Bone marrow (tissue), 2 donors: Measurements from ENCODE around the gene CHMP4B.

Source experiments
- DNase-seq, 2 donors: peaks; one replicate each; lab custom pipeline; 2025; lab: John Stamatoyannopoulos, UW

CHMP4B gene, protein sequence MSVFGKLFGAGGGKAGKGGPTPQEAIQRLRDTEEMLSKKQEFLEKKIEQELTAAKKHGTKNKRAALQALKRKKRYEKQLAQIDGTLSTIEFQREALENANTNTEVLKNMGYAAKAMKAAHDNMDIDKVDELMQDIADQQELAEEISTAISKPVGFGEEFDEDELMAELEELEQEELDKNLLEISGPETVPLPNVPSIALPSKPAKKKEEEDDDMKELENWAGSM

DNA sequence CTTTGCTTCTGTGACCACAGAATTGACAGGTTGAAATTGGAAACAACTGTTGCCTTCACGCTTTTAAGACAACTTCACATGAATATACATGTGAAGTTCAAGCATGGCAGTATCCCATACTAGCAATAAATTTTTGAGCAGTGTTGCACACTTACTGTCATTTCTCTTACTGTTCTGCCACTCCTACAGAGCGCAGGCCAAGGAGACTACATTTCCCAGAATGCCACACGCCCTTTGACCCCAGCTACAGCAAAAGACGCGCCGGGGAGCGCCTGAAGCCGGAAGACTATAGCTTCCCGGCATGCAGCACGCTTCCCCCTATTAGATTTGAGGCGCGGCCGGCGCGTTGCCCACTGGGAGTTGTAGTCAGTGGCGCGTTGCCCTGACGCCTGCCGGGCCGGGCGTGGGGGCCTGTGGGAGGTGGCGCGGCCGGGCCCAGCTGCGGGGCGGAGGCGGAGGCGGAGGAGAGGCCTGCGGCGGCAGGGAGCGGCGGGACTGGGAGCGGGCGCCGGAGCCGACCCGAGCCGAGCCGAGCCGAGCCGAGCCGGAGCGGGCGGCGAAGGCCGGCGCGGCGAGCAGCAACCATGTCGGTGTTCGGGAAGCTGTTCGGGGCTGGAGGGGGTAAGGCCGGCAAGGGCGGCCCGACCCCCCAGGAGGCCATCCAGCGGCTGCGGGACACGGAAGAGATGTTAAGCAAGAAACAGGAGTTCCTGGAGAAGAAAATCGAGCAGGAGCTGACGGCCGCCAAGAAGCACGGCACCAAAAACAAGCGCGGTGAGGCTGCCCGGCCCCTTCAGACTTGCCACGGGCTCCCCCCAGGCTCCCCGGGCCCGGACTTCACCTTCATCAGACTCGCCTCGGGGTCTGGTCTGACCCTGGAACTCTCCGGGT, at the start of gene CHMP4B:
Gene CHMP4B (plus strand): TSS at position 464 of the 891 bp plus-strand sequence. CDS start 121 bp downstream, at position 585.
- DNase-seq = peak; percentile 82 to 95

DNA sequence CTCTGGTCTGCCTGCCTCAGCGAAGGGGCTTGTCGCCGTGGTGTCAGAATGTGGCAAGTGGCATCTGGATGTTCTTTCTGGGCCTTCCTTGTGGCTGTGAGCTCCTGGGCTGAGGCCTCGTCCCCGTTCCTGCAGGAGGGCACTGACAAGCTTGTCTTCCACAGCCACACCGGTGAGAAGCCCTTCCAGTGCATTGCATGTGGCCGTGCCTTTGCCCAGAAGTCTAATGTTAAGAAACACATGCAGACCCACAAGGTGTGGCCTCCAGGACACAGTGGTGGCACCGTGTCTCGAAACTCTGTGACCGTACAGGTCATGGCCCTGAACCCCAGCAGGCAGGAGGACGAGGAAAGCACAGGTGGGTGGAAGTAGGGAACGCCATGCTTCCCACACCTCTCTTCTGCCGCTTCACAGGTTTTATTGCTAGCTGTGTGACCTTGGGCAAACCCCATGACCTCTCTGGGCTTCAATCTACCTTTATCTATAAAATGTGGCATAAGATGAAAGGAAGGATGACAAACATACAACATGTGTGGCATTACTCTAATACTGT, 49.4 kb upstream of the CHMP4B start:
- DNase-seq = no peak

DNA sequence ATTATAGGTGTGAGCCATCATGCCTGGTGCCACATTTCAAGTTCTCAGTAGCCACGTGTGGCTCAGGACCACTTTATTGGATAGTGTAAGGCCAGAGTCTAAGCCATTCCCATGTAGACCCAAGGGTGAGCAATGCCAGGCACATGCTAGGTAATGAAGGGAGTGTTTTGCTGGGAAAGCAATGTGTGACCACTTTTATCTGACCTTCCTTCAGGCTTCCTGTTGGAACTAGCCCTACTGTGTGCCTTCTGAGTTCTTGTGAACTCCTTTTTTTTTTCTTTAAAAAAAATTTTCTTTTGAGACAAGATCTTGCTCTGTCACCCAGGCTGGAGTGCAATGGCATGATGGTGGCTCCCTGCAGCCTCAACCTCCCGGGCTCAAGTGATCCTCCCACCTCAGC, 46.0 kb upstream of the CHMP4B start:
- no peak for DNase-seq

DNA sequence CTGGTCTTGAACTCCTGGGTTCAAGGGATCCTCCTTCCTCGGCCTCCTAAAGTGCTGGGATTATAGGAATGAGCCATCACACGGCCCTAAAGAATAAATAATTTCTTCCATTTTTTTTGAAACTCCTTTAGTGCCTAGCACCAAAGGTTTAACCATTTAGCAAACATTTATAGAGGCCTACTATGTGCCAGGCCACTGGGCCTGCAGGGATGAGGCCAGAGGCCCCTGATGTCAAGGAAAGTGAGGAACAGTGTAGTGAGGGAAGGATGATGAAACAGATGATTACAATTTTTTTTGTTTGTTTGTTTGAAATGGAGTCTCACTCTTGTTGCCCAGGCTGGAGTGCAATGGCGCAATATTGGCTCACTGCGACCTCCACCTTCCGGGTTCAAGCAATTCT, 45.6 kb upstream of the CHMP4B start:
- DNase-seq = no peak

DNA sequence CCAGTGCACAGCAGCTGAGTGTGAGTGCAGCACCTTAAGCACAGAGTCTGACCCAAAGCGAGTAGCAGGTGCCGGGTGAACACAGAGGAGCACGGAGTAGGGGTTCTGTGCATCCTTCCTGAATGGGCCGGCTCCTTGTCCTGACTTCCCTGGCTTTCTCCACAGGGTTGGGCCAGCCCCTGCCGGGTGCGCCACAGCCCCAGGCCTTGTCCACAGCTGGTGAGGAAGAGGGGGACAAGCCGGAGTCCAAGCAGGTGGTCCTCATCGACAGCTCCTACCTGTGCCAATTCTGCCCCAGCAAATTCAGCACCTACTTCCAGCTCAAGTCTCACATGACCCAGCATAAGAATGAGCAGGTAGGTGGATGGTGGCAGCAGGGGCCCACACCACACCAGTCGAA, 44.5 kb upstream of the CHMP4B start:
- no peak for DNase-seq

DNA sequence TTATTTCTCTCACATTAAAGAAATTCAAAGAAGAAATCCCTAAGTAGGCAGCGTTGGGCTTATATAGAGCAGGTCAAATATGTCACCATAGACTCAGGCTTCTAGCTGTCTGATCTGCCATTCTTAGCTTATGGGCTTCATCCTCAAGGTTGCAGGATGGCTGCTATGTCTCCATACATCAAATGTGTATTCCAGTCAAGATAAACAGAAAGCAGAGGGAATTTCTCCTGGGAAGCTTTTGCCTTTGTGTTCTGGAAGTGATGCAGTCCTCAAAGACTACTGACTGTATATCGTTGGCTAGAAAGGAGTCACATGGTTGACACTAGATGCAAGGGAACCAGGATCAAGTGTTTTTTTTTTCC, 43.4 kb upstream of the CHMP4B start:
- no peak for DNase-seq

DNA sequence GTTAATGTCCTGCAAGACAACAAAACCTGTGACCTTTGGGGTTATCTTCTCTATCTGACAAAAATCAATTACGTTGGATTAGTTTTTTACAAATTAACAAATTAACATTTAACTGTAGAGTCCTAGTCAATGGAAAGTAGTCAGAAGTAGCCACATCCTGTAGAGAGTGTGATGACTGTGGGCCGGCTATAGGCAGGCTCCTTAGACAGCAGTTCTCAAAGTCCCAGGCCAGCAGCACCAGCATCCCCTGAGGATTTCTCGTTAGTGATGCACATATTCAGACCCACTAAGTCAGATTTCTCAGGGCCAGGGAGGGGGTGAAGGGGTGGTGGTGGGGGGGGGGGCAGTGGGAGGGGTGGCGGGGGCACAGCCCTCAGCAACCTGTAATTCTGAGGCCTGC, 42.1 kb upstream of the CHMP4B start:
- no peak for DNase-seq

DNA sequence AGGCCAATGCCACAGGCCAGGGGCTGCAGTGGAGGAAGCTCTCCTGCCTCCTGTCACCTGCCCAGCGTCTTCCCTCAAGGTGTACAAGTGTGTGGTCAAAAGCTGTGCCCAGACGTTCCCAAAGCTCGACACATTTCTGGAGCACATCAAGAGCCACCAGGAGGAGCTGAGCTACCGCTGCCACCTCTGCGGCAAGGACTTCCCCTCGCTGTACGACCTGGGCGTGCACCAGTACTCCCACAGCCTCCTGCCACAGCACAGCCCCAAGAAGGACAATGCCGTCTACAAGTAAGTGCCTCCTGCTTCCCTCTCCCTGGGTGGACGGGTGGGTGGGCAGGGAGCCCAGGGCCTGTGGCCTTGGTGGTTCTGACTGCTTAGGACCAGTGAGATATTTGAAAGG, 41.1 kb upstream of the CHMP4B start:
- DNase-seq = no peak

DNA sequence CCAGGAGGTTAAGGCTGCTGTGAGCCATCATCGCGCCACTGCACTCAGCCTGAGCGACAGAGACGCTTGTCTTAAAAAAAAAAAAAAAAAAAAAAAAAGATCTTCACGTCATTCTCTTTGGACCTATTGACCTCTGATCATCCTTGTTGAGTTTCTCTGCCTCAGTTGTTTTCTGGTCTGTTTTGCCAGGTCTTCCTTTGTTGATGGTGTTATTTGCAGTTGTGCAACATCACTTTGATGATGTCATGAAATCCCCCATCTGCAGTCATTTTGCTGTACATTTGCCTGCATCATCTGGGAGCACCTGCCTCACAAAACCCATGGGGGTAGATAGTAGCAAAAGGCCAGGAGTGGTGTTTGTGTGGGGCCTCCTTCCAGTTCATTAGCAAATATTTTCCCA, 39.2 kb upstream of the CHMP4B start:
- DNase-seq = no peak

DNA sequence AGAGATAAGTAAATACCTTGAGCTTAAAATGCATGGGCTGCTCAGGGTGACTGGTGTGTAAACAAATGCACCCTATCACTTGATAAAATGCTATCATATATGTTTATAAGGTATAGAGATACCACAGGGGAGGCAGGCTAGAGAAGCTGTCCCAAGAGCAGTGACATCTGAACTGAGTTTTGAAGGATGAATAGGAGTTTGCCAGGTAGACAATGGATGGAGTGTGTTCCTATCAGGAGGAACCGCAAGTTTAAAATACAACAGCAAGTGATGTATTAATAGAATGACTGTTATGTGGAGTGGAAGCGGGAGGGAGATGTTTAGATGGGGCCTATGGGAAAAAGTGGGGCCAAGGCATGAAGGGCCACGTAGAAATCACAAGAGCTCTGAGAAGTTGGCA, 38.7 kb upstream of the CHMP4B start:
- DNase-seq = no peak

DNA sequence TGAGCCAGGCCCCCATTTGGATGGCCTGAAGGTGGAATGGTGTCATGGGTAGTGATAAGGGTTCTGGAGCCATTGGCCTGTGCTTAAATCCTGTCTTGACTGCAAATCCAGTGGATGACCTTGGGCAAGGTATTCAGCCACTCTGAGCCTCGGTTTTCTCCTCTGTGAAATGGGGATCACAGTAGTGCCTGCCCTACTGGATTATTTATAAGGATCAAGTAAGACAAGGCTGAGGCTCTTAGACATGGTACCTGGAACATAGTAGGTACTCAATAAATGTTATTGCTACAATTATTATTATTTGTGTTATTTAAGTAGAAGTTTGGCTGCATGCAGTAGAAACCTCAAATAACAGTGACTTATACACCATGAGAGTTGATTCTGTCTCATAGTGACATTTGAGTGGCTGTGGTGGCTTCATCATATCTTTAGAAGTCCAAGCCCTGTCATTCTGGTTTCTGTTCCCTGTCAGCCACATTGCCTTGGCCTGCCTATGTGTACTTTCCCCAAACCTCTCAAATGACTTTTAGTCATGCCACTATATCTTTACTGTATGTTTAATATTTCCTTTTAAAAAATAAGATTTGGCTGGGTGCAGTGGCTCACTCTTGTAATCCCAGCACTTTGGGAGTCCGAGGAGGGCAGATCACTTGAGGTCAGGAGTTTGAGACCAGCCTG, 37.6 kb upstream of the CHMP4B start:
- DNase-seq = no peak

DNA sequence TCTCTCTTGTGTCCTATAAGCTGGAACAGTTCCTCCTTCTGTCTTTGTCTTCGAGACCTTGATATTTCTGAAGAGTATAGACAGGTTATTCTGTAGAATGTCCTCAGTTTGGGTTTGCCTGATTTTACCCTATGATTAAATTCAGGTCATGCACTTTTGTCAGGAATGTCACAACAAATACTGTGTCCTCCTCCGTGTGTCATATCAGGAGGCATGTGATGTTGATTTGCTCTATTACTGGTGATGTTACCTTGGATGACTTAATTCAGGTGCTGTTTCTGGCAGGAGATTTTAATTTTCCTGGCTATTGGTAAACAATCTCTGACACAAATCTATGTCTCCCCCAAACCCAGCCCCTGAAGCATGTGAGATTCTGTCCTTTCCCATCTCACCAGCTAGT, 33.3 kb upstream of the CHMP4B start:
- DNase-seq = no peak

DNA sequence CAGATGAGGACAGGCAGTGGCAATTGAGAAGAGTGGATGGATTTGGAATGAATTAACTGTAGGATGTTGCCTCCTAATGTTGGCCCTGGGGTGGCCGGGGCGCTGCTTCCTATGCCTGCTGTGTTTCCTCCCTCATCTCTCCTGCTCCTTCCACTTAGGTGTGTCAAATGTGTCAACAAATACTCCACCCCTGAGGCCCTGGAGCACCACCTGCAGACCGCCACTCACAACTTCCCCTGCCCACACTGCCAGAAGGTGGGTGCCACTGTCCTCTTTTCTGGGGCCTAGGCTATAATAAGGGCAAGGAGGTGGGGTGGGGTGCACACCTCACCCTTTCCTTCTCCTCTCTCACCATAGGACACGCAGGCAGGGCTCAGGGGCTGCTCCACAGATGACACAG, 30.0 kb upstream of the CHMP4B start:
- no peak for DNase-seq

DNA sequence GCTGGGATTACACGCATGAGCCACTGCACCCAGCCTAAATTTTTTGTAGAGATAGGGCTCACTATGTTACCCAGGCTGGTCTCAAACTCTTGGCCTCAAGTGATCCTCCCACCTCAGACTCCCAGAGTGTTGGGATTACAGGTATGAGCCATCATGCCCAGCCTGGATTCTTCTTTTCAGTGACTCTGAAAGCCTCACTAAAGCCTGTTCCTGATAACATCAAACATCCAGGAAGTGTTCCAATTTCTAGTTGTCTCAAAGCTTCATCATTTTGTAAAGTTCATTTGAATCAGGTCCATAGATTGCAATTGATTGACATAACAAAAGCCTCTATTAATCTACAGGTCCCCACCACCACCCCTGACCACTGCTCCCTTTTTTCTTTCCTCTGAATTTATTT, 29.2 kb upstream of the CHMP4B start:
- DNase-seq = no peak

DNA sequence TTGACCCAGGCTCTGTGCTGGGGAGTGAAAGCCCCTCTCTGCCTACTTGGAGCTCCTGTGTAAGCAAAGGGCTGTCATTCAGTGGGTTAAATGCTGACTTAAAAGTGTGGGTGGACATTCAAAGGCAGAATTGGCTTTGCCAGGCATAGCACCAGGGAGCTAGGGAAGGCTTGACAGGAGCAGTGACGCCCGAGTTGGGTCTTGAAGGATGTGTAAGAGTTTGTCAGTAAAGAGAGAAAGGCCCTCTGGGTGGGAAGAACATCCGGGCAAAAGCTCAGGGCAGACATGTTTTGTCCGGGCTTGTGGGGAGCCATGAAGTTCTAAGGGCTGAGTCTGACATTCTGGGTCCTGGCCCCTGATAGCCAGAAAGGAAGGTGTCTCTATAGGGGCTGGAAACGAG, 27.9 kb upstream of the CHMP4B start:
- DNase-seq = no peak

DNA sequence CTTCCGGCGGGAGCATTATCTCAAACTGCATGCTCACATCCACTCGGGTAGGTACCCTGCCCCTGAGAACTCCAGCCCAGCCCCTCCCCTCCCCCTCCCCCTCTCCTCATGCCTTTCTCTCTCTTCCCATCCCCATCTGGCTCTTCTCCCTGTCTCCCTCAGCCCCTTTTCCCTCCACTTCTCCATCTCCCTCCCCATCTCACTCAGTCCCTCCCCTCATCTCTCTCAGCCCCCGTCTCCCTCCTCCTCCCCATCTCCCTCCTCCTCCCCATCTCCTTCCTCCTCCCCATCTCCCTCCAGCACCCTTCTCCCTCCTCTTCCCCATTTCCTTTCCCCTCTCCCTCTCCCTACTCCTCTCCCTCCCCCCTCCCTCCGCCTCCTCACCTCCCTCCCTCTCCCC, 27.3 kb upstream of the CHMP4B start:
- no peak for DNase-seq

DNA sequence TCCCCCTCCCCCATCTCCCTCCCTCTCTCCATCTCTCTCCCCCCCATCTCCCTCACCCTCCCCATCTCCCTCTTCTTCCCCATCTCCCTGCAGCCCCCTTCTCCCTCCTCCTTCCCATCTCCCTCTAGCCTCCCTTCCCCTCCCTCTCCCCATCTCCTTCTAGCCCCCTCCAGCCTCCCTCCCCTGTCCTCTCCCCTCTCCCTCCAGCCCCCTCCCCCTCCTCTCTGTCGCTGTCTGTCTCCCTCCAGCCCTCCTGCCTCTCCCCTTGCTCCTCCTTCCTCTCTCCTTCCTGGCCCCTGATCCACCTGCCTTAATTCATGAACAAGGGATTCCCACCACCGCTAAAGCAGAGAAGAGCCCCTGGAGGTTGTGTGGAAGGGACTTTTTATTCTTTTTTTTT, 26.9 kb upstream of the CHMP4B start:
- no peak for DNase-seq

DNA sequence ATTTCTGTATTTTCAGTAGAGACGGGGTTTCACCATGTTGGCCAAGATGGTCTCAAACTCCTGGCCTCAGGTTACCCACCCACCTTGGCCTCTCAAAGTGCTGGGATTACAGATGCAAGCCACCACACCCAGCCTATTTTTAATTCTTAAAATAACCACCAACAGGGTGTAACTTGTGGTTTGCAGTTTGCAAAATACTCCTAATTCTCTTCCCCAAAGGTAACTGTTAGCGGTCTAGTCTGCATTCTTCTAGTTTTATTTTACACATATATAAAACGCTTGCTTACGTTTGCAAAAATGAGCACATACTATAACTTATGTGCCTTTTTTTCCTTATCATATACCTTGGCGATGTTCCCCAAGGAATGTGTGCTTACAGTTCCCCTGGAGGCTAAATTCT, 25.6 kb upstream of the CHMP4B start:
- DNase-seq = no peak

DNA sequence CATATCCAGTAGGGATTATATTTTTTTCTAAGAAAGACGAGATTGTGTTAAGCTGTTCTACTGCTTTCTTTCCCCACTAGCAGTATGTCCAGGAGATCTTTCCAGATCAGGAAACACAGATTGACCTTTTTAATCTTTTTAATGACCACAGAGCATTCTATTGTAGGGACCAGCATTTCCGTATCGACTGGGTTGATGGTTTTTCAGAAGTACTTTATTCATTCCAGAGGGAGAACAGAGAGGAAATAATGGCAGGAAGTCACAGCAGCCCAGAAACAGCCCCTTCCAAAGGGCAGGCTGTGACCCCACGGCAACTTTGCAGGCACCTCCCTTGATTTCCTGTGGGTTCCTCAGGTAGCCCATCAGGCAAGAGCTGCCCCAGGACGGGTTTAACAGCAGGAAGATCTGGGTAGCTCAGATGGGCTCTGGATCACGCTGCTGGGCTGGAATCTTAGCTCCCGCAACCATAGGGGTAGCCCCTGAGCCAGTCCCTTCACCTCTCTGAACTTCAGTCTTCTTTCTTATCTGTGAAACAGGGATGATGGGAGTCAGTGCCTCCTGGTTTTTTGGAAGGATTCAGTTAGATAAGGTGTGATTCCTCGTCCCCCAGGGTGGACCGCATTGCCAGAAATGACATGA, 23.8 kb upstream of the CHMP4B start:
- no peak for DNase-seq

DNA sequence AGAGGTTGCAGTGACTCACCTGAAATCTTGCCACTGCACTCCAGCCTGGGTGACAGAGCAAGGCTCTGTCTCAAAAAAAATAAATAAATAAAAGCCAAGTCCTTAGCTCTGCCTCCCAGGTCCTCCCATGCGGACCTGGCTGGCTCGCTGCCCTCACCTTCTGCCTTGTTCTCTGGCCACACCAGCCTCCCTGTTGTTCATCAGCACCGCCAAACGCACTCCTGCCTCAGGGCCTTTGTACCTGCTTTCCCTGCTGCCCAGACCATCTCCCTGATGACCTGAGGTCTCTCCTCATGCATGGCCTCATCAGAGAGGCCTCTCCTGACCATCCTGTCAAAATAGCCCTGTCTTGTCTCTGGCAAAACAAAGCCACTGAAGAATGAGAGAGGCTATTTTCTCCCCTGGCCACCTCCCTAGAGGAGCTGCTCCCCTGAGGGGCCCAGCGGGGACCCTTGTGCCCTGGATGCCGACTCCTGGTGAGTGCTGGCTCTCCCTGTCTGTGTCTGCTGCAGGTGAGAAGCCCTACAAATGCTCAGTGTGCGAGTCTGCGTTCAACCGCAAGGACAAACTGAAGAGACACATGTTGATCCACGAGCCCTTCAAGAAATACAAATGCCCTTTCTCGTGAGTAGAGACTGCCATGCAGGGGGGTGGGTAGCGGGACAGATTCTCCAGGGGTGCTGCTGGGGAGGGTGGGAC, 22.6 kb upstream of the CHMP4B start:
- no peak for DNase-seq

DNA sequence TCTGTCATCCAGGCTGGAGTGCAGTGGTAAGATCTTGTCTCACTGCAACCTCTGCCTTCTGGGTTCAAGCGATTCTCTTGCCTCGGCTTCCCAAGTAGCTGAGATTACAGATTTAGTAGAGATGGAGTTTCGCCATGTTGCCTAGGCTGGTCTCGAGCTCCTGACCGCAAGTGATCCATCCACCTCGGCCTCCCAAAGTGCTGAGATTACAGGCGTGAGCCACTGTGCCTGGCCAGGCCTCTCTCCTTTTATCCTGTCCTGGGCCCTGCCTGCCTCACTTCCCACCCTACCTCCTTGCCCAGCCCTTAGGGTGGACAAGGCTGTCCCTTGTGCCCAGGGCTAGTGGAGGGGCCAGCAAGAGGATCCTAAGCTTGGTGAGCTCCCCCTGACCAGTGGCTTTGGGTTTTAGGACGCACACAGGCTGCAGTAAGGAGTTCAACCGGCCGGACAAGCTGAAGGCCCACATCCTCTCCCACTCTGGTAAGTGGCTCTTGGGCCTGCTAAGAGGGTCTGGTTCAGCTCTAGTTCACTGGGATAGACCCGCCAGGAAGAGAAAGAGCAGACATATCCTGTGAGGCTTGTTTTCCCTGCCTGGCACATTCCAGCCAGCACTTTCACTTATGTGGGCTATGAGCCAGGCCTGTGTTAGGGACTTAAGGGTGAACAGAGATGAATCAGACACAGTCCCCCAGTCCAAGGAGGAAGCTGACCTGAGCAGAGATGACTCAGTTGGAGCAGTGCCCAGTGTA, 21.9 kb upstream of the CHMP4B start:
- DNase-seq = no peak
